Gastroesophageal sphincter (tissue), 3 donors: Measurements from ENCODE around the gene PAEP.

Source experiments
- CTCF ChIP-seq, 4 experiments: fragments of 200-600 bp in 2 of 4; fragments of 450-650 bp in 2 of 4; sonication (generic) in 1 of 4; IDR thresholded peaks; one replicate each; pipeline ENCODE4 v1.5.1; 2017 to 2019; ENCODE audit warnings: antibody characterized with exemption in 4 of 4, mild to moderate bottlenecking in 2 of 4, moderate library complexity in 2 of 4
- EP300 ChIP-seq: sonication (generic); formaldehyde crosslinking; IDR thresholded peaks from one replicate; pipeline ENCODE4 v1.6.1; 2017; ENCODE audit warnings: antibody characterized with exemption, mild to moderate bottlenecking
- POLR2A ChIP-seq, 2 donors: fragments of 450-650 bp; IDR thresholded peaks; one replicate each; pipeline ENCODE4 v1.6.1; 2017; ENCODE audit warnings: antibody characterized with exemption in 2 of 2, mild to moderate bottlenecking in 2 of 2, moderate library complexity in 1 of 2

- TF ChIP-seq CTCF (IDR thresholded peaks at IDR 0.05) (no peak), POLR2A (IDR thresholded peaks at IDR 0.05) (no peak), EP300 (no peak)
These were observed 10.7 kb downstream of the PAEP start for GRCh38 chr9:135572233-135572632.
